A204.1 (cell line): ENCODE data around the gene CEBPB.
"Not testable (repeated sequence)": the region's sequence is repeated elsewhere in the genome, so short reads cannot be mapped to it uniquely, and the experiment has no call there.

ENCODE experiments used
- FAIRE-seq: peaks from 2 replicates; lab custom pipeline; 2012; peaks lifted over from hg19 to GRCh38; lab: Jason Lieb, UNC

CEBPB gene

DNA sequence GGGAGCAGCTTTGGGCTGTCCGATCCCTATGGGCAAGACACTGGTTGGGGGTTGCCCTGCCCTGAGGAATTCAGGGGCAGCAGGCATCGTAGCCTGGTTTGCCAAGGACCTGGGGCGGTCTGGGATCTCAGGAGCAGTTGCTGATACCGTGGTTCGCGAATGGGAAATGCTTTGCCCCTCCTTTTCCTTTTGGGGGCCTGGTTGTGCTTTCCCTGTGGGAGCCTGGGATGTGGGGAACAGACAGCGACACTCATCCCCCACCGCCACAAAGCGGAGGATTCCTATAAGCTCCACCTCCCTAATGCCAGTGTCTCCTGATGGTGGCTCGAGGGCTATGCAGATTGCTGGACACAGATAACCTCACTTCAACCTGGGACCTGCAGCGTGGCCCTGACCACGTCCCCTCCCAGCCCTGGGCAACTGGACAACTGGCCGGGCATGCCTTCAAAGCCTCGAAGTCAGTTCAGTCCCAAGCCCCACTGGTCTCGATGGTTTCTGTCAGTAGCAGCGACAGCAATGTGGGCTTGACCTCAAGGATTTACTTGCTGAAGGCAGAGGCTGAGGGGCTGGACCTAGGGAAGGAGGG is 3.3 kb downstream of the CEBPB start:
- no peak for FAIRE-seq

DNA sequence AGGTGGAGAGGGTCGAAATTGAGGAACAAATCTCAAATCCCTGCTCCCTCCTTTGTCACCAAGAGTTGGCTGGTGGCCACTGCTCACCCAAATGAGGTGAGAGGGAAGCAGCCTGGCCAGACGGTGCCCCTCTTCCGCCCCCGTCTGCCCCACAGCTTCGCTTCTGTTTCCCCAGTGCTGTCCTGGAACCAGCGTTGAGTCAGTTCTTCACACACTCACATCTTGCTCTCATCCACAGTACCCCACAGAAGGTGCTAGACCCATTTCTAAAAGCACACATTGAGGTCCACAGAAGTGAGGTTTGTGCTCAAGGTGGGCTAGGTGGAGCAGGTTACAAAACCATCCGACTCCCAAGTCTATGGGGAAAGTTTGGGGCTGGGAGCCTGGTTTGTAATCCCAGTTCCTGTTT is 3.8 kb downstream of the CEBPB start:
- FAIRE-seq = no peak

DNA sequence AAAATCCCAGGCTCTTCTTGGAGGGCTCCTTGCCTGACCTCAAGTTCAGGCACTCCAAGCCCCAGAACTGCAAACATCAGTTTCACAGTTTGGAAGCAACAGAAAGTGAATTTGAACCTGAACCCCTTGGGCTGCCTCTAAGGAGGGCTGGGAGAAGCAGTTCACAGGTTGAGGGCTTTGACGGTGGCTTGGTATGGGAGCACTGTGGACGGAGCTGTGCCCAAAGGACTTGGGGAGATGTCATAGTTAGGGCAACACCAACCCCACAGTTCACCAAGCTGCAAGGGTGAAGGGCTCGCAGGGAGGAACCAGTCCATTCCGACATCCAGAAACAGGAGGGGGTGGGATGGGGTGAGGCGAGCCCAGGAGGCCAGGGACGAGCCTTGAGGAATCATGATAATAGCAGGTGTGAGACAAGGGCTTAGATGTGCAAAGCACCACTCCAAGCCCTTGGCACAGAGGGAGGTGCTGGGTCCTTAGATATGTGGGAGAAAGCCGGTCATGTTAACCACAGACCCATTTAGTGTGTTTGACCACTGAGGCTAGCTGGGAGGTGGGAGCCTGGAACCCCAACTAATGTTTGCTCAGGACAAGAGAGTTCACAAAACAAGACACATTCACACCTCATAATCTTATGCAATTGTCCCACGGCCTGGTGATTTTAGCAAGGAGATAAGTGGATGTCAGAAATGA is 4.3 kb downstream of the CEBPB start:
- no peak for FAIRE-seq

DNA sequence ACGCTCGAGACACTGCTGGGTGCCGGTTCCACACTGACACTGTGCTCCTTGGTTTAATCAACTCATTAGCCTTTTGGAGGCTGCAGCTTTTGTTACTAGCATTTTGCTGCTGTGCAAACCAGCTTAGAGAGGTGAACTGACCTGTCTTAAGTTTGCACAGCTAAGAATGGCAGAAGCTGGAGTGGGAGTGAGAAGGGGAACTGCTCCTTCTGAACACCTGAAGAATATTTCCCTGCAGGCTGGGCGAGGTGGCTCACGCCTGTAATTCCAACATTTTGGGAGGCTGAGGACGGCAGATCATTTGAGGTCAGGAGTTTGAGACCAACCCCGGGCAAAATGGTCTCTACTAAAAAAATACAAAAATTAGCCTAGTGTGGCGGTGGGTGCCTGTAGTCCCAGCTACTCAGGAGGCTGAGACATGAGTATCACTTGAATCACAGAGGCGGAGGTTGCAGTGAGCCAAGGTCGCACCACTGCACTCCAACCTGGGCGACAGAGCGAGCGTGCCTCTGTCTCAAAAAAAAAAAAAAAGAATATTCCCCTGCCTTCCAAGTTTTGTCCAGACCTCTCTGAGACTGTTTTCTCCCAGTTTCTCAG is 5.0 kb downstream of the CEBPB start:
- FAIRE-seq = no peak

DNA sequence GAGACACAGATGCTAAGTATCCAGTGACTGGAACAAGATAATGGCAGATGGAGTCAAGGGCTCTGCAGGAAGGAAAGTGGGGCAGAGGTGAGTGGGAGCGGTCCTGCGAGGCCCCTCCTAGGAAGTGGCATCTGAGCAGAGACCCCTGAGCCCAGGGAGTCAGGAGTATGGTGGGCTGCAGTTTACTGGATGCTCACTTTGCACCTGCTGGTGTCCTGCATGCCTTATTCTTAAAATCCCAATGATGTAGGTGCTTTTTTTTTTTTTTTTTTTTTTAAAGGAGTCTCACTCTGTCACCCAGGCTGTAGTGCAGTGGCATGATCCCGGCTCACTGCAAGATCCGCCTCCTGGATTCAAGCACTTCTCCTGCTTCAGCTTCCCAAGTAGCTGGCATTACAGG is 5.6 kb downstream of the CEBPB start:
- no peak for FAIRE-seq

DNA sequence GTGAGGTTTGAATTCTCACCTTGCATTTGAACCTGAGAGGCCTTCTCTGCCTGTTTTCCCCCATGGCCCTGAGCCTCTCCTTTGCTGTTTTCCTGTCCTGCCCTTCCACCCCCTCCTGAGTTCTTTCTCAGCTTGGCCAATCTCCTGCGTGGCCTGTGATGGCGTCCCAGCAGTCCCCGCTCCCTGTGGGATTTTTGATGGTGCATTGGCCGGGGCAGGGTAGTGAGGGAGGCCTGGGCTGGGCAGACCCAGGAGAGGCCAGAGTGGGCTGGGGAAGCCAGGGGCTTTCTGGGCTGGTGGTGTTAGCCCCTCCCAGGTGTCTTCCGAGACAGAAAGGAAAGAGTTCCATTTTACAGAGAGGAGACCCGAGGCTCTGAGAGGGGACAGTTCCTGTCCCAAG is 6.3 kb downstream of the CEBPB start:
- no peak for FAIRE-seq

DNA sequence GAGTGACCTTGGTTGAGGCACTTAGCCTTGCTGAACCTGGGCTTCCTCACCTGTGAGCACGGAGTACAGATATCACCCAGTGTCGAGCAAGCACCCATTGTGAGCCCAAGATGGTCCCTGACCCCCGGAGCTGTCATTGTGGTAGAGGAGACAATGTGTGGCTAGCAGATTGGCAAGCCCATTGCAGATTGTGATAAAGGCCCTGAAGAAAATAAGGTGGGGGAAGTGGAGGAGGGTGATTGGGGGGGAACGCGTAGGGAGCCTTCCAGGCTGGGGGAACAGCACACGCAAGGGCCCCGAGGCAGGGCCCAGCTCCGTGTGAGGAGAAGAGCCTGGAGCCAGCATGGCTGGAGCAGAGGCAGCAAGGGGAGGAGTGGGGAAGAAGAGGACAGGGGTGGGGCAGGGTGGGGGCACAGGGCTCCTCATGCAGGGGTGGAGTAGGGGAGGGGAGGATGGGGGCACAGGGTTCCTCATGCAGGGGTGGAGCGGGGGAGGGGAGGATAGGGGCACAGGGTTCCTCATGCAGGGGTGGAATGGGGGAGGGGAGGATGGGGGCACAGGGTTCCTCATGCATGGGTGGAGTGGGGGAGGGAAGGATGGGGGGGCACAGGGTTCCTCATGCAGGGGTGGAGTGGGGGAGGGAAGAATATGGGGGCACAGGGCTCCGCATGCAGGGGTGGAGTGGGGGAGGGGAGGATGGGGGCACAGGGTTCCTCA is 7.0 kb downstream of the CEBPB start:
- no peak for FAIRE-seq

DNA sequence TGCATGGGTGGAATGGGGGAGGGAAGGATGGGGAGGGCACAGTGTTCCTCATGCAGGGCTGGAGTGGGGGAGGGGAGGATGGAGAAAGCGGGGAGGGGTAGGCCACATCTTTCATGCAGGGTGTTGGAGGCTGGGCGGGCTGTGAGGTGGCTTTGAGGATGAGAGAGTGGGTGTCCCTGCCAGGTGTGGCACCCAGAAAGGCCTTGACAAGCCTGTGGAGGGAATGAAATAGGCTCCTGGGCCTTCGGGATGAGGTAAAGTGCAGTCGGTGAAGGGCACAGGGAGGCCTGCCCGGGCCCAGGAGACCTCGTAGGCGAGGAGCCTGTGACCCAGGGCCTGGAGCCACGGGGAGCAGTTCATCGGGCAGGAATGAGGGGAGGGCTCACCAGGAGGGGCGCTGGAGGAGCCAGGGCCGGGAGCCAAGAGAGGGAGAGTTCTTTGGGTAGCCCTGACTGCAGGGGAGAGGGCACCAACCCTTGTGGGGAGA is 7.6 kb downstream of the CEBPB start:
- no peak for FAIRE-seq

DNA sequence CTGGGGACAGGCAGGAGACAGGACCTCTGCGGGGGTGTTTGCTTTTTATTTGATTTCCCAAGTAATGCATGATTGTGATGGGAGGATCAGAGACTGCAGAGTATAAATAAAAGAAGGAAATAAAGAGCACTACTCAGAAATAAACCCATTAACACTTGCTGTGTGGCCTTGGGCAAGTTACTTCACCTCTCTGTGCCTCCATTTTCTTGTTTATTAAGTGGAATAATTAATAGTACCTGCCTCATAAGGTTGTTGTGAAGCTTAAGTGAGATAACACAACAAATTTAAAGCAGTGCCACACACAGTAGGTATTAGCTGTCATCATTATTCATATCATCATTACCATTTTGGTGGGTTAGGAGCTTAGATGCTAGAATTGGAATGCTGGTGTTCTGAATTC is 8.1 kb downstream of the CEBPB start:
- no peak for FAIRE-seq

DNA sequence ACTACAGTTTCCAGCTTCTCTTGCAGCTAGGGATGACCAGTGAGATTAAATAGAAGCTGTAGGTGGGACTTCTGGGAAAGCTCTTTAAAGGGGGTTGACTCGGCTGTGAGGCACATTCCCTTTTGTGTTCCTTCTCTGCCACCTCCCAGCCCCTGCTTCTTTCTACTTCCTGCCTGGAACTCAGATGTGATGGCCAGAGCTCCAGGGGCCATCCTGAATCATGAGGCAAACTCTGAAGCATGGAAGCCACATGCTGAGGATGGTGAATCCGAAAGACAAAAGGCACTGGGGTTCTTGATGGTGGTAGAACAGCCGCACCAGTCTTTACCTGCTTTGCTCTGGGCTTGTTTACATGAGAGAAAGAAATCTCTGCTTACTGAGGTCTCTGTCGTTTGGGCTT is 9.1 kb downstream of the CEBPB start:
- no peak for FAIRE-seq

DNA sequence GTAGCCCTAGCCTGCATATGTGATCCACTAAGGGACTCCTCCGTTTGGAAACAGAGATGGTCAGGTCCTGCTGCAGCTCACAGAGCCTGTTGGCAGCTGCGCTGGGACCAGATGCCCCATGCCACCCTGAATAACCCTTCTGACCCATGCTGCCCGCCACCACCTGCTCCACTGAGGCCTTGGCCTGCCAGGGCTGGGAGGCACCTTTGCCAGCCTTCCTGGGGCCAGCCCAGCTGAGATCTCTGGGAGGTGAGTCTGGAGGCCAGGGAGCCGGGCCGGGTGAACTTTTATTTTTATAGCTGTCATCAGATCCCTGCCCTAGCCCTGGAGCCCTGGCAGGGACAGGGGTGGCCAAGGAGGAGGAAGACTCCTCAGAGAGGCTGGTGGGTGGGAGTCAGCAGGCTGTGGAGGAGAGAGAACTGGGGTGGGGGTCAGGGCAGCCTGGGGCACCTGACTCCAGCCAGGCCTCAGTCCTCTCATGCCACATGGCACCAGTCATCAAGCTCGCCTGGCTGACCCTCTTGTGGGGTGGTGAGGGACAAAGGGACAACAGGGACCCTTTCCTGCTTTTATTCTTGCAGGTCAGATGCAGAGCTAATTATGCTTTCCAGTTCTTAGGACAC is 10.0 kb downstream of the CEBPB start:
- no peak for FAIRE-seq

DNA sequence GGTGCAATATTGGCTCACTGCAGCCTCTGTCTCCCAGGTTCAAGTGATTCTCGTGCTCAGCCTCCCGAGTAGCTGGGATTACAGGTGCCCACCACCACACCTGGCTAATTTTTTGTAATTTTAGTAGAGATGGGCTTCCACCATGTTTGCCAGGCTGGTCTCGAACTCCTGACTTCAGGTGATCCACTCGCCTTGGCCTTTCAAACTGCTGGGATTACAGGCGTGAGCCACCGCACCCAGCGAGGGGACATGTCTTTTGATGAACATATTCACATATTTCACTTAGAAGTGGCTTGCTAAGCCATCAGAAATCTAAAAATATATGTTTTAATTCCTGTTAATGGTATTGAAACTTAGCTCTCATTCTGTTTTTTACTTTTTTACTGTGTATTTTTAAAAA is 11.1 kb downstream of the CEBPB start:
- not testable (repeated sequence) for FAIRE-seq

DNA sequence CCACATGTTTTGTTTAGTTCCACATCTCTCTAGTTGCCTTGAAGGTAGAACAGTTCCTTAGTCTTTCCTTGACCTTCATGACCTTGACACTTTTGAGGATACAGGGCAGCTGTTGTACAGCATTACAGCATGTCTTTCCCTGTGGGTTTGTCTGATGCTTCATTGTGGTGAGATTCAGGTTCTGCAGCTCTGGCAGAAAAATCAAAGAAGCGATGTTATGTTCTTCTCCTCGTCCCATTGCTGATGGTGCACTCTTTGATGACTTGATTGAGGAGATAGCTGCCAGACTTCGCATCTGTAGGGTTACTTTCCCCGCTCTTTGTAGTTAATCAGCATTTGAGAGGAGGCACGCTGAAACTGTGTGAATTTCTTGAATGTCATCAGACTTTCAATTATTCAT is 12.0 kb downstream of the CEBPB start:
- no peak for FAIRE-seq

DNA sequence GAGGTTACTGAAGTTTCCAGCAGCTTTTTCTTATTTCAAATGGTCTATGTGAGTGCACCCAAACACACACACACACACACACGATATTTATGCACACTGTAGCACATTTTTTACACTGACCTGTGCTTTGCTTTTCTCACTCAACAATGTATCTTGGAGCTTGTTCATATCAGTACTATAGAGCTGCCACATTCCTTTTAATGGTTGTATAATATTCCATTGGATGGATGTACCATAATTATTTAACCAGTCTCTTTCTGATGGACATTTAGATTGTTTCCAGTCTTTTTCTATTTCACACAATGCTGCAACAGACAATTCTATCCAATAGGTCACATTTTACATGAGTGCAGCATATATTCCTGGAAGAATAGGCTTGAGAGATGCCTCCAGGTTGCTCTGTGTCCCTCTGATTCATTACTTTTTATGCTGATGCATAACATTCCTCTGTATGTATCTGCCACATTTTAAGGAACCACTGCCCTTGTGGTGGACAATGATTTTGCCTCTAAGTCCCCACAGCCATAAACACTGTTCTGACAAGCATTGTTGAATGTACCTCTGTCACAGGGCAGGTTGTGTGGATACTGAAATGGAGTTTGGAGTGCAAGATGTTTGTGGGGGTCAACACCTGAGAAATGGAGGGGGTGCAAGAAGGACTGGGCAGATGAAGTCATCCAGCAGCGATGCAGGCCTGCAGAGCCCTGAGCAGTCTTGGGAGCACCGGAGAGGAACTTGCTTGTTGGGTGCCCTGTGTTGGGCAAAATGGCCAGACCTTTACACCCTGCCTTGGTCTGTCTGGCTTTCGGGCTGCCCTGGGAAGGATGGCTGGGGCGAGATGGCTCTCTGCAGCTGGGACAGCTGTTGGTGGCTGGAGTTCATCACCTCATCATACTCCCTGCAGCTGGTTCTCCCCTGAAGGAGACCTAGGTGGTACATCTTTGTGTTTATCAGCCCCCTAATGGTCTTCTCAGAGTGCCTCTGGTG is 13.6 kb downstream of the CEBPB start:
- FAIRE-seq = no peak

DNA sequence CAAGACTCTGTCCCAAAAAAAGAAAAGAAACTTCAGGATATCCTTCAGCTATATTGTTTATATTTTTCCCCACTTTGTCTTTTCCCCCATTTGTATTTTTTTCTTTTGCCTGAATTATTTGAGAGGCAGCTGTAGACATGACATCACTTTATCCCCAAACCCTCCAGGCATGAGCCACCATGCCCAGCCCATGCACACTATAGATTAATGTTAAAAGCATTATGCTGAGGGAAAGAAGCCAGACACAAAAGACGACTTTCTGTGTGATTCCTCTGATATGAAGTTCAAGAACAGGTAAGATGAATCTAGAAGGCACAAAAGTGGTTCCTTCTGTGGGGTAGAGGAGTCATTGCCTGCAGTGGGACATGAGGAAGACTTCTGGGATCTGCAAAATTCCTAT is 16.4 kb downstream of the CEBPB start:
- no peak for FAIRE-seq

DNA sequence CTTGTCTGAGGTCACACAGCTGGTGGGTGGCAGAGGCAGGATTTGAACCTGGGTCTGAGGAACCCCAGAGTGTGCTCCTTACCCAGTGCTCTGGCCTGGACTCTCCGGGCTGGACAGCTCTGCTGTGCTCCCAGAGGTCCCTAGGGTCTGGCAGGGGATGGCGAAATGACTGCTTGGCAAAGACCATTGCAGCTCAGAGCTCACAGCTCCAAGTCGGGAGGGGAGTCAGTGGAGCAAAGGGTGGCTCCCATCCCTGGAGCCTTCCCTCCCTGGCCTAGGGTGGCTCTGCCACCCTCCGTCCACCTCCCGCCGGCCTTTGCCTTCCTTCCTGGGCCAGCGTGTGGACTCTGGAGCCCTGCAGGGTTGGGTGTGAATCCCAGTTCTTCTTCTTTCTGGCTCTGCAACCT is 17.5 kb downstream of the CEBPB start:
- no peak for FAIRE-seq

DNA sequence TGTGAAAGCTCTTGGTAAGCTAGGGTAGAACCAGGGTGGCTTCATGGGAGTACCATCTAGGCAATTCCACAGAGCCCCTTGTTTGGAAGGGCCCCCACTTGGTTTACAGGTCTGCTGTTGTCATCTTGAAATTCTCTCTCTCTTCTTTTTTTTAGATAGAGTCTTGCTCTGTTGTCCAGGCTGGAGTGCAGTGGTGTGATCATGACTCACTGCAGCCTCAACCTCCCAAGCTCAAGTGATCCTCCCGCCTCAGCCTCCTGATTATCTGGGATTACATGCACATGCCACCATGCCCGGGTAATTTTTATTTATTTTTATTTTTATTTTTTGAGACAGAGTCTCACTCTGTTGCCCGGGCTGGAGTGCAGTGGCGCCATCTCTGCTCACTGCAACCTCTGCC is 18.2 kb downstream of the CEBPB start:
- FAIRE-seq = not testable (repeated sequence)

DNA sequence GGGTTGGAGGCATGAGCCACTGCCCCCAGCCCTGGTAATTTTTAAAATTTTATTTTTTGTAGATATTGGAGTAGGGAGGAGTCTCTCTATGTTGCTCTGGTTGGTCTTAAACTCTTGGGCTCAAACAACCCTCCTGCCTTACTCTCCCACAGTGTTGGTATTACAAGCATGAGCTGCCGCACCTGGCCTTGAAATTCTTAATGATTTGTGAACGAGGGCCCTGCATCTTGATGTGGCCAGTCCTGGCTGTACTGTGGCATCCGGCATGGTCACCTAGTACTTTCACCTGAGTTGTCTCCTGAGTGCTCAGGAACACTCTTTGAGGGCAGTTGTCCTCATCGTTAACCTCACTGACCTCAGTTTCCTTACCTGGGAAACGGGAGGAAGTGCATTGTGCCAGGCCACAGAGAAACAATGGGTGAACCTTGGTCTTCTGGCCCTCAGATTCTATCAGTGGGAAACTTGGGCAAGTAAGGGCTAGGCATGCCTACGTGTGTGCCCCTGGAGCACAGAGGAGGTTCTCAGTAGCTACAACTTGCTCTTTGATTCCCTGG is 19.5 kb downstream of the CEBPB start:
- FAIRE-seq = no peak

DNA sequence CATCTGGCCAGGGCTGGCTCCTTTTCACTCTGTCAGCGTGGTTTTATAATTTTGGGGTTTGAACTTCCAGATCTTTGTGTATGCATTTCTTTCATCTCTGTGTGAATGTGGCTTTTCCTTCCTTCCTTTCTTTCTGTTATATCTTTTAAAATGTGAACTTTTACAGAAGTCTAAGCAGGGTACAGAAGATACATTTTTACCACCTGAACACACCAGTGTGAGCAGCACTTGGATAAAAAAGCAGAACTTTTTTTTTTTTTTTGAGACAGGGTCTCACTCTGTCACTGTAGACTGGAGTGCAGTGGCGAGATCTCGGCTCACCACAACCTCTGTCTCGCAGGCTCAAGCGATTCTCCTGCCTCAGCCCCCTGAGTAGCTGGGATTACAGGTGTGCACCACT is 20.5 kb downstream of the CEBPB start:
- no peak for FAIRE-seq

DNA sequence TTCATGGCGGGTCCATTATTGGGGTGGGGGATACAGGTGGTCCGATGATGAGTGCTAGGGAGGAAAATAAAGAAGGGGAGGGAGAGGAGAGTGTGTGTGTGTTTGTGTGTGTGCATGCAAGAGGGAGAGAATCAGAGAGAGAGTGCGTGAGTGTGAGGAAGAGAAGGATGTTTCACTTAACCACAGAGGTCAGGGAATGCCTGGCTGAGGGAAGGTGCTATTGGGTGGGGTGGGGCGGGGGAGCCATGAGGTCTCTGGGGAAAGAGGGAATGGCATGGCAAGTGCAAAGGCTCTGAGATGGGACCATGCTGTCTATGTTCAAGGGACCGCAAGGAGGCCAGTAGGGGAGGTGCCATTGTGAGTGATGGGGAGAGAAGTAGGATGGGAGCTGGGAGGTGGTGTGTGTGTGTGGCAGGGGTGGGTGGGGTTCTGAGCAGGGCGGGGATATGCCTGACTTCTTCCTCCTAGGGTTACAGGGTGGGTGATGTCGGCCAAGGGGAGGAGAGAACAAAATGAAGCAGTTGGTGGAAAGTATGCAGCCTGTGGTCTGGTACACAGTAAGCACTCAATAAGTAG is 23.0 kb downstream of the CEBPB start:
- no peak for FAIRE-seq
